Suprapubic skin (tissue), 4 donors: ENCODE data around the gene UNKL.

Experiments used
- CTCF ChIP-seq, 2 donors: fragments of 200-600 bp in 1 of 2; fragments of 450-650 bp in 1 of 2; sonication (generic) in 1 of 2; IDR thresholded peaks; one replicate each; pipeline ENCODE4 v1.5.1; 2016 to 2019; ENCODE audit warnings: antibody characterized with exemption in 2 of 2, mild to moderate bottlenecking in 1 of 2, moderate library complexity in 1 of 2
- EP300 ChIP-seq: sonication (generic); formaldehyde crosslinking; IDR thresholded peaks from one replicate; pipeline ENCODE4 v1.6.1; 2017; ENCODE audit warnings: antibody characterized with exemption
- POLR2A ChIP-seq, 2 donors: fragments of 450-650 bp; IDR thresholded peaks; one replicate each; pipeline ENCODE4 v1.6.1; 2017; ENCODE audit warnings: antibody characterized with exemption in 2 of 2, mild to moderate bottlenecking in 2 of 2, moderate library complexity in 2 of 2
- POLR2AphosphoS5 ChIP-seq, 3 donors: sonication (generic); formaldehyde crosslinking; IDR thresholded peaks; one replicate each; pipeline ENCODE4 v1.6.1; 2017; ENCODE audit warnings: antibody characterized with exemption in 3 of 3

DNA sequence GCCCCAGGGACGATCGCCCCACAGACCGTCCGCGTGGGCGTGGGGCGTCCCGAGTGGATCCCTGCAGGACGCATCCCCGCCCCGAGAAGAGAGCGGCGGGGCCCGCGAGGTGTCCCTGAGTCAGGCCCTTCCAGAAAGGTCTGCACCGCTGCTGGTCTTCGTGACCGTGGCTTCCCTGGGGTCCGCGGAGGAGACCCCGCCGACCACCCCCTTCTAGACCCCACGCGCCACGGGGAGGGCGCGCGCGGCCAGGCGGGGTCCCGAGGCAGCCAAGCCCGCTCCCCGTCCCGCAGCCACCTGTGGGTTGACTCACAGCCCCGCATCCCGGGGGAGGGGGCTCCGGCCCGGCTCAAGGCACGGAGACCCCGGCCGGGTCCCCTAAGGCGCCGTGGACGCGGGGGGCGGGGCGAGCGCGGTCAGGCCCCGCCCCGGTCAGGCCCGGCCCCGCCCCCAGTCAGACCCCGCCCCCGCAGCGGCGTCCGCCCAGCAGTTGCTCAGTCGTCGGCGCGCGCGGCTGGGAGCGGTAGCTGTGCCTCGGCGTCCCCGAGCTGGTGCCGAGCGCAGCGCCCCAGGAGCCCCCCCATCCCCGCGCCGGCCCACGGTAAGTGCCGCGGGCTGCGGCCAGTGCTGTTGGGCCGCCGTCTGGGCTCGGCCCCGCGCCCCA is 81.2 kb downstream of the UNKL start, which contains the start of gene BAIAP3:
- TF ChIP-seq CTCF (IDR thresholded peaks at IDR 0.05) (no peak), EP300 (no peak), POLR2AphosphoS5 (IDR thresholded peaks at IDR 0.05) (no peak), POLR2A (IDR thresholded peaks at IDR 0.05) (no peak)
